Activated T-helper 1 cell treated with Interleukin-2 at 50 U/mL for 16 hours (primary cell): ENCODE measurements around the gene PDCD11.
"Not testable (repeated sequence)": the region's sequence is repeated elsewhere in the genome, so short reads cannot be mapped to it uniquely, and the experiment has no call there.

Experiments
- DNase-seq: peaks from one replicate; pipeline ENCODE4 v3.0.0-alpha.2; 2020; ENCODE audit warnings: low read depth

PDCD11 gene, protein sequence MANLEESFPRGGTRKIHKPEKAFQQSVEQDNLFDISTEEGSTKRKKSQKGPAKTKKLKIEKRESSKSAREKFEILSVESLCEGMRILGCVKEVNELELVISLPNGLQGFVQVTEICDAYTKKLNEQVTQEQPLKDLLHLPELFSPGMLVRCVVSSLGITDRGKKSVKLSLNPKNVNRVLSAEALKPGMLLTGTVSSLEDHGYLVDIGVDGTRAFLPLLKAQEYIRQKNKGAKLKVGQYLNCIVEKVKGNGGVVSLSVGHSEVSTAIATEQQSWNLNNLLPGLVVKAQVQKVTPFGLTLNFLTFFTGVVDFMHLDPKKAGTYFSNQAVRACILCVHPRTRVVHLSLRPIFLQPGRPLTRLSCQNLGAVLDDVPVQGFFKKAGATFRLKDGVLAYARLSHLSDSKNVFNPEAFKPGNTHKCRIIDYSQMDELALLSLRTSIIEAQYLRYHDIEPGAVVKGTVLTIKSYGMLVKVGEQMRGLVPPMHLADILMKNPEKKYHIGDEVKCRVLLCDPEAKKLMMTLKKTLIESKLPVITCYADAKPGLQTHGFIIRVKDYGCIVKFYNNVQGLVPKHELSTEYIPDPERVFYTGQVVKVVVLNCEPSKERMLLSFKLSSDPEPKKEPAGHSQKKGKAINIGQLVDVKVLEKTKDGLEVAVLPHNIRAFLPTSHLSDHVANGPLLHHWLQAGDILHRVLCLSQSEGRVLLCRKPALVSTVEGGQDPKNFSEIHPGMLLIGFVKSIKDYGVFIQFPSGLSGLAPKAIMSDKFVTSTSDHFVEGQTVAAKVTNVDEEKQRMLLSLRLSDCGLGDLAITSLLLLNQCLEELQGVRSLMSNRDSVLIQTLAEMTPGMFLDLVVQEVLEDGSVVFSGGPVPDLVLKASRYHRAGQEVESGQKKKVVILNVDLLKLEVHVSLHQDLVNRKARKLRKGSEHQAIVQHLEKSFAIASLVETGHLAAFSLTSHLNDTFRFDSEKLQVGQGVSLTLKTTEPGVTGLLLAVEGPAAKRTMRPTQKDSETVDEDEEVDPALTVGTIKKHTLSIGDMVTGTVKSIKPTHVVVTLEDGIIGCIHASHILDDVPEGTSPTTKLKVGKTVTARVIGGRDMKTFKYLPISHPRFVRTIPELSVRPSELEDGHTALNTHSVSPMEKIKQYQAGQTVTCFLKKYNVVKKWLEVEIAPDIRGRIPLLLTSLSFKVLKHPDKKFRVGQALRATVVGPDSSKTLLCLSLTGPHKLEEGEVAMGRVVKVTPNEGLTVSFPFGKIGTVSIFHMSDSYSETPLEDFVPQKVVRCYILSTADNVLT (N-terminal part only)

DNA sequence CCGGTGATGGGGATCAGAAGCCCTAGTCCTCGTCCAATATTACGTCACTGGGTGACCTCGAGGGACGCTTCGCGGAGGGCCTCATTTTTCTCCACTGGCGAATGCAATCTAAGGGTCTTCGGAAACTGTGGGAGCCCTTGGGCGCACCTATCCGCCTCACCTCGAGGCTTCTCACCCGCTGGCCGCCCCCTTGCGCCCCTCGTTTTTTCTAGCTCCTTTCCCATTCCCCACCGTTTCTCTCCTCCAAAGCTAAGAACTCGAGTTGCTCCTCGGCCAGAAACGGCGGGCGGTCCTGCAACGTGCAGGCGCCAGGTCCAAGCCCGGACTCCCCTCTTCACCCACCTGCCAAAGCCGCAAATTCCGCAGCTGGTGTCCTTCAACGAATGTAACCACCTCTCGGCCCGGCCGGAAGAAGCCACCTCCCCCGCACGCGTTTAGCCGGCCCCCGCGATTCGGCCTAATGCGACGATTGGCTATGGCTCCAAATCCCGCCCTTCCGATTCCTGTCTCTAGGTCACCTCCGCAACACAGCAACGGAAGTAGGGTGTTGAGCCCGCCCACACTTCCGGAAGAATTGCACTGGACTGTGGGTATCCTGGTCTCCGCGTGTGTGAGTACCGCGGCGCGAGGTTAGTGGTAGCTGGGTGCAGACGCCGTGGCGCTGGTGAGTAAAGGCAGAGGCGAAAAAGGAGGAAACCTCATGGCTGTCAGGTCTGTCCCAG, at the start of gene PDCD11, which contains the start of gene ATP5MK:
Gene PDCD11 (plus strand): TSS at position 560 of the 722 bp plus-strand sequence. CDS start 1,801 bp downstream, outside the sequence.
Gene ATP5MK (minus strand): TSS at position 409 of the 722 bp plus-strand sequence. CDS start 4,018 bp downstream, outside the sequence.
- DNase-seq: peak; percentile 90

DNA sequence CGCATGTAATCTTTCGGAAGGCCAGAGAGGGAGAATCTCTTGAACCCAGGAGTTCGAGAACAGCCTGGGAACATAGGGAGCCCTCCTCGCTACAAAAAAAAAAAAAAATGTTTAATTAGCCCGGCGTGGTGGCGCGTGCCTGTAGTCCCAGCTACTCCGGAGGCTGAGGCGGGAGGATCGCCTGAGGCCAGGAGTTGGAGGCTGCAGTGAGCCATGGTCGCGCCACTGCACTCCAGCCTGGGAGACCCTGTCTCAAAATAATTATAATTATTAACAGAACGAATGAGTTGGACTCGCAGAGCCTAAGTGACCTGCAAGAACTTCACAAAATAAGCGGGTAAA, 46.3 kb upstream of the PDCD11 start:
- no peak for DNase-seq

DNA sequence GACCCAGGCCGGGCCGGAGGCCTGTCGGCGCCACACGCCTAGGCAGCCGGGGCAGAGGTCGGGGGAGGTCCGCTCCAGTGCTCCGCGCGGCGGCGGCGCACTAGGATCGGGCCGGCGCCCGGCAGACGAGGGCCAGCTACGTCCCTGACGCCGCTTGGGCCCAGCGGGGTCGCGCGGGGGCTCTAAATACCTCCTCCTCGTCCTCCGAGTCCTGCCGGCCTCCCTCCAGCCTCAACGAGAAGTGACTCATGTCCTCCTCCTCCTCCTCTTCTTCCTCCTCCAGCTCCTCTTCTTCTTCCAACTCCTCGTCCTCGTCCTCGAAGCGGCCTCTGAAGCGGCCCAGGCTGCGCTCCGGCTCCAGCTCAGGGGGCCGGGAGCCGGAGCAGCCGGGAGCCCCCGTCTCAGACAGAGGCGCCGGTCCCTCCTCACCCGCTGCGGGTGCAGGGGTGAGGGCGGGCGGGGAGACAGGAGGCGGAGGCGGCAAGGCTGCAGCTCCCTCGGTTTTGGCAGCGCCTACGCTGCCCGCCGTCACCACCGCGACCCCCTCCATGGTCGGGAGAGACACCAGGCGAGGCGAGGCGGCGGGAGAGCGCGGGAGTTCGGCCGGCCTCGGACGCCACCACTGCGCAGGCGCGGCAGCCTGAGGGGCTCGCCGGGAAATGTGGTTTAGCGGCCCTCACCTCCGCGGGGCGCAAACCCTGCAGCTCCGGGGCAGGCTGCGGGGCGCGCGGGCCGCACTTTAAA, 45.7 kb upstream of the PDCD11 start, which contains the start of gene PCGF6:
Gene PCGF6 (minus strand): TSS at position 624 of the 744 bp plus-strand sequence. CDS start 74 bp downstream, at position 550.
- peak; percentile 50 for DNase-seq

DNA sequence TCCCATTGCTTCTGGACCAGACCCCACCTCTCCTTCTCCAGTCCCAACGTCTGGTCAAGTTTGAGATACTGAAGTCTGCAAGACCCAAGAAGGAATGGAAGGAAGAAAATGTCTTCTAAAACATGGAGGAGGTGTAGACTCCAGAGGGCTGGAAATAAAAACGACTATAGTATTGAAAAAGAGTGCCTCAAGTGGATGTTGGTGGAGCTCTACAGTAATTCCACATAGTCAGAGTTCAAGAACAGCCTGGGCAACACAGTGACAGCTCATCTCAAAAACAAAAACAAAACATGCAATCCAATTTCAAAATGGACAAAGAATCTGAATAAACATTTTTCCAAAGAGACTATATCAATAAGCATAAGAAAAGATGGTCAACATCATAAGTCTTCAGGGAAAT, 43.1 kb upstream of the PDCD11 start:
- DNase-seq: no peak

DNA sequence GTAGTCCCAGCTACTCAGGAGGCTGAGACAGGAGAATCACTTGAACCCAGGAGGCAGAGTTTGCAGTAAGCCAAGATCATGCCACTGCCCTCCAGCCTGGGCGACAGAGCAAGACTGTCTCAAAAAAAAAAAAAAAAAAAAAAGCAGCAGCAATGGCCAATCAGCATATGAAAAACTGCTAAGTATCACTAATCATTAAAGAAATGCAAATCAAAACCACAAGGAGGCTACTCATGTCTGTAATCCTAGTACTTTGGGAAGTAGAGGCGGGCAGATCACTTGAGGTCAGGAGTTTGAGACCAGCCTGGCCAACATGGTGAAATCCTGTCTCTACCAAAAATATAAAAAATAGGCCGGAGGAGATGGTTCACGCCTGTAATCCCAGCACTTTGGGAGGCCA, 41.9 kb upstream of the PDCD11 start:
- not testable (repeated sequence) for DNase-seq

DNA sequence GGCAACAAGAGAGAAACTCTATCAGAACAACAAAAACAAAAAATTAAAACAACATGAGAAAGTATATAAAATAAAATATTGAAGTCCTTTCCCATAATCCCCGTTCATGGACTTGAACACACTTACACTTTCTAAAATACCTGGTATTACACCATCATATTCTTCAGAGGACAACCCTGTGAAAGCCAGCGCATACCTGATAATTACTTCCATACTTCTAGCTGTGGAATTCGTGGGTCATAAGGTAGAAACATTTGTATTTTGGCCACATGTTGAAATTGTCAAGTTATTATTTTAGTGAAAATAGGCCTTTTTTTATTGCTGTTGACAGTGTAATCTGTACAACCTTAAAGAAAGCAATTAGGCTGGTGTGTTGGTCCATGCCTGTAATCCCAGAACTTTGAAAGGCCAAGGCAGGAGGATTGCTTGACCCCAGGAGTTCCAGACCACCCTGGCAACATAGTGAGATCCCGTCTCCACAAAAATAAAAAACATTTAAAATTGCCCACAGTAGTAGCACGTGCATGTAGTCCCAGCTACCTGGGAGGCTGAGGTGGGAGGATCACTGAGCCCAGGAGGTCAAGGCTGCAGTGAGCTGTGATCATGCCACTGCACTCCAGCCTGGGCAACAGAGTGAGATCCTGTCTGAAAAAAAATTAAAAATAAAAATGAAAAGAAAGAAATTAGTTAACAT, 40.4 kb upstream of the PDCD11 start:
- DNase-seq: no peak

DNA sequence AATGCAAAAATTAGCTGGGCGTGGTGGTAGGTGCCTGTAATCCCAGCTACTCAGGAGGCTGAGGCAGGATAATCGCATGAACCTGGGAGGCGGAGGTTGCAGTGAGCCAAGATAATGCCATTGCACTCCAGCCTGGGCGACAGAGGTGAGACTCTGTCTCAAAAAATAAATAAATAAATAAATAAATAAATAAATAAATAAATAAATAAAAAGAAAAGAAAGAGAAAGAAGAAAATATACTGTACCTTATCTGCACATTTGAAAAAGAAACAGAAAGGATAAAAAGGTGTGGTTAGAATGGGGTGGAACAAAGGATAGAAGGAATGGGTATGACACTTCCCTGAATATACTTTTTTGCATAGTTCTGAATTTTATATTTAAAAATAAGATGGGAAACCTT, 36.9 kb upstream of the PDCD11 start:
- not testable (repeated sequence) for DNase-seq

DNA sequence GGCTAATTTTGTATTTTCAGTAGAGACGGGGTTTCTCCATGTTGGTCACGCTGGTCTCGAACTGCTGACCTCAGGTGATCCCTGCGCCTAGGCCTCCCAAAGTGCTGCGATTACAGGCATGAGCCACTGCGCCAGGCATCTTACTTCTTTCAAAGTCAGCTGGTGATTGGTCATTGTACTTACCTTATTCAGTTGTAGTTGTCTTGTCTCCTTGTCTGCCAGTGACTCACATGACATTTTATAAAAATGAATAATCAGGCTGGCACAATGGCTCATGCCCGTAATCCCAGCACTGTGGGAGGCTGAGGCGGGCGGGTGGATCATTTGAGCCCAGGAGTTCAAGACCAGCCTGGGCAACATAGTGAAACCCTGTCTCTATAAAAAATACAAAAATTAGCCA, 35.6 kb upstream of the PDCD11 start:
- DNase-seq: not testable (repeated sequence)

DNA sequence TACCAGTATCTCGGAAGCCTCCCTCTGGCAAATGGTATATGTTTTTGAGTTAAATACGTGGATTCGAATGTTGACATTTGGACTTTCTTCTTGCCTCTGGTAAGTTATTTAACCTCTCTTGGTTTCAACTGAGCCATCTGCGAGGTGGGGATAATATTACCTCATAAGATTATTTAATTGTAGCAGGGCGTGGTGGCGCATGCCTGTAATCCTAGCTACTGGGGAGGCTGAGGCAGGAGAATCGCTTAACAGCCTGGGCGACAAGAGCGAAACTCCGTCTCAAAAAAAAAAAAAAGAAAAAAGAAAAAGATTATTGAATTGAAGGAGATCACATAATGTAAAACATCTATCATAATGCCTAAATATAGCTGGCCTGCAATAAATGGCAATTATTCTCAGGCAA, 29.0 kb upstream of the PDCD11 start:
- DNase-seq: no peak

DNA sequence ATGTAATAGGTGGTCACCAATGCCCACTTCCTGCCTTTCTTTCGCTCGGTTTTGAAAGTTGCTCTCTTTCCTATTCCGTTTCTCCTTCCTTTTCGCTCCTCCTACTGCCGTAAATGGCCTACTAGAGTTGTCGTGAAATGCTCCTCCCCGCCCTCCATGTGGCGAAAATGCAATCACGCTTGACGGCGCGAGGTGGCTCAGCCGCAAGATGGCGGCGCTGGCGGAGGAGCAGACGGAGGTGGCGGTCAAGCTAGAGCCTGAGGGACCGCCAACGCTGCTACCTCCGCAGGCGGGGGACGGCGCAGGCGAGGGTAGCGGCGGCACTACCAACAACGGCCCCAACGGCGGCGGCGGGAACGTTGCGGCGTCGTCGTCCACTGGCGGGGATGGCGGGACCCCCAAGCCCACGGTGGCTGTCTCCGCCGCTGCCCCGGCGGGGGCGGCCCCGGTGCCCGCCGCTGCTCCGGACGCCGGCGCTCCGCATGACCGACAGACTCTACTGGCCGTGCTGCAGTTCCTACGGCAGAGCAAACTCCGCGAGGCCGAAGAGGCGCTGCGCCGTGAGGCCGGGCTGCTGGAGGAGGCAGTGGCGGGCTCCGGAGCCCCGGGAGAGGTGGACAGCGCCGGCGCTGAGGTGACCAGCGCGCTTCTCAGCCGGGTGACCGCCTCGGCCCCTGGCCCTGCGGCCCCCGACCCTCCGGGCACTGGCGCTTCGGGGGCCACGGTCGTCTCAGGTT, 28.5 kb upstream of the PDCD11 start, which contains the start of gene TAF5:
Gene TAF5 (plus strand): TSS at position 195 of the 737 bp plus-strand sequence. CDS start 14 bp downstream, at position 209.
- peak; percentile 81 for DNase-seq

DNA sequence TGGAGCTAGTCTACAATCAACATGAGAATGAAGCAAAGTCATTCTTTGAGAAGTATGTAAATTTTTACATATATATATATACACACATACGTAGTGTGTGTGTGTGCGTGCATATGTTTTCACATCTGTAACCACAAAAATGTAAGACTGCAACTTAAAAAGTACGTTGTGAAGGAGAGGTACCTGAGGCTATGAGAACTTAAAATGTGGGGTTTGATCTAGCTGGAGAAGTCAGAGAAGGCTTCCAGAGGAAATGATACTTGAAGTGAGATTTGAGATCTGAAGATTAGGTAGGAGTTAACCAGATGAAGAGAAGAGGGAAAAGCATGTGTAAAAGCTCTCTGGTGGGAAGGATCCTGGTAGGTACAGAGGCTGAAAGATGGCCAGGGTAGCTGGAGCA, 22.9 kb upstream of the PDCD11 start:
- DNase-seq: no peak

DNA sequence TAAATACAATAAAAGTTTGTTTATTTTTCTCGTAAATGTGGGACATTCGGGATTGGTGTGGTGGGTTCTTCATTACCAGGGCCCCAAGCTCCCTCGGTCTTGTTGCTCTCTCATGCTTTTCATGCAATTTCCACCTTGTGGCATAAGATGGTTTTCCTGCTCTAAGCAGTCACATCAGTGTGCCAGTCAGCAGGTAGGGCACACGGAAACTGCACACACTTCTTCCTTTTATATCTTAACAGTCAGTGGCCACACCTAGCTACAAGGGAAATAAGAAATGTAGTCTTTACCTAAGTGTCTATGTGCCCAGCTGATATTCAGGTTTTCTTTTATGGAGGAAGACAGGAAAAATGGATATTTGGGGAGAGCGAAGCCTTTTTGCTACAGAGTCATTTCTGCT, 22.2 kb upstream of the PDCD11 start:
- DNase-seq: no peak

DNA sequence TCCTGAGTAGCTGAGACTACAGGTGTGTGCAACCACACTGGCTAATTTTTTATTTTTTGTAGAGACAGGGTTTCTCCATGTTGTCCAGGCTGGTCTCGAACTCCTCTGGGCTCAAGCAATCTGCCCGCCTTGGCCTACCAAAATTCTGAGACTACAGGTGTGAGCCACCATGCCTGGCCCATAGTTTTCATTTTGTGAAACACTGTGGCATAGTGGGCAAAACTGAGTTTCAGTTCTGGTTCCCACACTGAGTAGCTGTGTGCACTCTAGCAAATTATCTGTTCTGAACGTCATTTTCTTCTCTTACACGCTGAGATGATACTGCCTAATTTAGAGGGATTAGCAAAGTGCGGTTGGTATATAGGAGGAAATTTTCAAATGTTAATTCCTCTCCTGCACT, 13.7 kb upstream of the PDCD11 start:
- no peak for DNase-seq

DNA sequence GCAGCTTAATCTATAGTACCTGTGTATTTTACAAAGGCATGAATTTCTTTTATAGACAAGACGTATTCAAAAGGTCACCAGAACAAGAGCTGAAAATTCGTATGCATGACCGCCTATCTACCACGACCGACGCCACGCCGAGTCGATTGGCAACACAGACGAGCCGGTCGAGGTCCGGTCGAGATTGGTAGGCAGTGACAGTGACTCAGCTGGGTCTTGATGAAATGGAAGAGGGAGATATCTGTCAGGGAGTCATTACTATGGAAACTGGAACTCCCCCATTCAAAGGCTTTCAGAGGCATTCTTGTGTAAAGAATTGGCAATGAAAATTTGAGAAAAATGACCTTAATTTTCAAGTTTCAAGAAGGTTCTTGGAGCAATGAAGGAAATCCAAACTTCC, 2.2 kb upstream of the PDCD11 start:
- no peak for DNase-seq

DNA sequence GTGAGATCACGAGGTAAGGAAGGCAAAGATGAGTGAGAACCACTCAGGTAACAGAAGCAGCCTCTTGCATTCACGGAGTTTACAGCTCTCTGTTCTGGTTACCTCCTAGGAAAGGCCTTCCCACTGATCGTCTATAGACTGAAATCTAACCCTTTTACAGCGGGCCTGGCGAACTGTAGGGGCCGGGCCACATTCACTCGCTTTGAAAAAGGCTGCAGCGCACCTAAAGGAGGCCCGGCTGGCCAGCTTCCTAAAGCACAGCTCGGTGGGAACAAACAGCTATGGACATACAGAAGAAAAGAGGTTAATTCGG, 716 bp upstream of the PDCD11 start:
- no peak for DNase-seq

DNA sequence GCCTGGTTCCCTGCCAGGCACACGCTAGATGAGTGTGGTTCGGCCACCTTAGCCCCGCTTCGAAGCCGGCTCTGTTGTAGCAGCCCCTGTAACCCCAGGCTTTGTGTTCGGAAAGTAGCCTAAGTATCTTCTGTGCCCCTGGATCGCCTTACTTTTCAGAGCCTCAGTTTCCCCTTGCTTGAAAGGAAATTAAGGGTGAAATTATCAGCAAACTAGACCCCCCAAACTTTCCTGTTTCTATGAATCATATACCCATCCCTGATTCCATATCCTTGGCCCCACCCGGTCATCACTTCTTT, 312 bp downstream of the PDCD11 start:
- no peak for DNase-seq

DNA sequence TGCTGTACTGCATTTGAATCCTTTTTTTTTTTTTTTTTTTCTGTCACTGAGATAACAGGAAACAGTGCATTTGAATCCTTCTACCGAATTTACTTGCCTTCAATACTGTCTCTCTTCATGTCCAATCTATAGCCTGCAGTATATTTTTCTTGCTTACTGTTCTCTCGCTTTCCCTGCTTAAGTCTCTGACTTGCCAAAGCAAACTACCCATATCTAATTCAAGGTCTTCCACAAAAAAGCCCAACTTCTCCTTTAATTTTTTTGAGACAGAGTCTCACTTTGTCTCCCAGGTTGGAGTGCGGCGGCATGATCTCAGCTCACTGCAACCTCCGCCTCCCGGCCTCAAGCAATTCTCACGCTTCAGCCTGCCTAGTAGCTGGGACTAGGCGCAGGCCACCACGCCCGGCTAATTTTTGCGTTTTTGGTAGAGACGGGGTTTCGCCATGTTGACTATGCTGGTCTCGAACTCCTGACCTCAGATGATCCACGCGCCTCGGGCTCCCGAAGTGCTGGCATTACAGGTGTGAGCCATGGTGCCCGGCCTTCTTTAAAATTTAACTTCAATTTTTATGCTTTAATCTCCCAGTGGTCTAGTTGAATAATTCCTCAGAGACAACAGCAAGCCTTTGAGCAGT, 882 bp downstream of the PDCD11 start:
- DNase-seq: no peak

DNA sequence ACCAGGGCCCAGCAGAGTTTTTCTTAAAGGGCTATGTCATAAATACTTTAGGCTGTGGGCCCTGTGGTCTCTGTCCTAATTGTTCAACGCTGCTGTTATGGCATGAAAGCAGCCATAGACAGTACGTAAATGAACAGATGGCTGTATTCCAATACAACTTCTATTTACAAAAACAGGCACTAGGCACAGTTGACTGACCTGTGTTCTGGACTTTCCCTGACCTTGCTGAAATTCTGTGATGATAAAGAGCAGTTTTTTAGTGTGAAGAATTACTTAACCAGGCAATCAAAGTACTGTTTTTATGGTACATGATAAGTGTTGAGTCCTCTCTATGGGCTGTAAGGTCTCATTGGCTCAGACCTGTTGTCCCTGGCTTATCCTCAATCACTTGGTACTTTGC, 17.1 kb downstream of the PDCD11 start:
- DNase-seq: no peak

DNA sequence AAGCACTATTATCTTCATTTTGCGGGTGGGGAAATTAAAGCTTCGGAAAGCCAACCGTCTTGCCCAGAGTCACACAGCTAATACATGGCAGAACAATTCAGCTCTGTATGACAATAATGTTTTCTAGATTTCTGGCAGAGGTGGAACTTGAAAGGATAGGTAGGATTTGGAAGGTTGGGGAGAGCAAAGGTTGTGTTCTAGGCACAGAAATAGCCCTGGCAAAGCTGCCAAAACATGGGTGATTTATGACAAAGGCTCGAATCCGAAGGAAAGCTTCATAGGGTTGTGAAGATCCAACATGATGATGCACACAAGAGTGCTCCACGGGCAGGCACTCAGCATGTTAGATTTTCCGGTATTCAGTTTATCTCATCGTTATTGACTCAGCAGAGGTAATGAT, 19.2 kb downstream of the PDCD11 start:
- DNase-seq: no peak
